Ovary (tissue), 9 donors: Measurements from ENCODE around the gene SDR39U1. TPM values are rescaled to one million over a fixed set of nuclear protein-coding genes. Genes with fewer than 3 reads are reported as not detected.
A peak's percentile ranks its signal among the peaks of the same experiment; 100 is the strongest.

Experiments used
- DNase-seq, 5 donors: peaks; one replicate each; pipeline ENCODE4 v3.0.0-alpha.2; 2019 to 2020
- H3K27ac ChIP-seq, 2 donors: fragments of 200-600 bp; one replicate each; pipeline versions ENCODE4 v1.5.1 to v1.8.0; 2019 to 2022
- H3K27me3 ChIP-seq: fragments of 200-600 bp; one replicate; pipeline ENCODE4 v1.8.0; 2022
- H3K36me3 ChIP-seq: fragments of 200-600 bp; sonication (generic); one replicate; pipeline ENCODE4 v1.5.1; 2019
- H3K4me1 ChIP-seq: one replicate; pipeline ENCODE4 v1.8.1; 2013; ENCODE audit warnings: mild to moderate bottlenecking, moderate library complexity; ENCODE audit not compliant: insufficient read depth
- H3K4me3 ChIP-seq: fragments of 200-600 bp; sonication (generic); one replicate; pipeline ENCODE4 v1.5.1; 2017
- H3K9me3 ChIP-seq, 2 donors: fragments of 200-600 bp in 1 of 2; sonication (generic) in 1 of 2; one replicate each; pipeline versions ENCODE4 v1.5.1 to v1.8.1; 2013 to 2019; ENCODE audit warnings: mild to moderate bottlenecking in 1 of 2, moderate library complexity in 1 of 2
- CTCF ChIP-seq, 3 donors: fragments of 450-650 bp in 2 of 3; fragments of 200-600 bp in 1 of 3; IDR thresholded peaks; one replicate each; pipeline versions ENCODE4 v1.5.1 to v1.8.0; 2016 to 2022; ENCODE audit warnings: antibody characterized with exemption in 3 of 3, mild to moderate bottlenecking in 1 of 3
- EP300 ChIP-seq: sonication (generic); formaldehyde crosslinking; IDR thresholded peaks from one replicate; pipeline ENCODE4 v1.6.1; 2017; ENCODE audit warnings: antibody characterized with exemption
- POLR2A ChIP-seq: fragments of 450-650 bp; IDR thresholded peaks from one replicate; pipeline ENCODE4 v1.6.1; 2017; ENCODE audit warnings: antibody characterized with exemption, mild to moderate bottlenecking, moderate library complexity
- WGBS, 3 donors: extraction: QIAGEN DNeasy Blood & Tissue Kit in 1 of 3; methylation state at CpG; one replicate each; pipeline versions ENCODE4 v1.1.5 to v1.1.7; 2013 to 2017; 5-methylcytosine and 5-hydroxymethylcytosine counted together
- intact Hi-C, 4 donors: fragments of 100-400 bp; cut with DNase I; formaldehyde crosslinking; loops; one replicate each; pipeline versions ENCODE4 v1.11.0 to v1.15.1; 2022 to 2023
- polyA plus RNA-seq, 2 donors: library from polyadenylated mRNA; stranded (reverse); fragments of 200-250 nt in 1 of 2; fragments of 350-450 nt in 1 of 2; fragmentation: Illumina TruSeq in 1 of 2; extraction: RNeasy Lipid Tissue Mini Kit (QIAGEN cat#74804) in 1 of 2; gene quantifications; one replicate each; pipeline ENCODE4 v1.2.3, GENCODE V29; 2013 to 2014
- total RNA-seq, 7 donors: library from RNA; depleted of rRNA in 2 of 7; stranded (reverse); fragments of >200 nt in 2 of 7; fragmentation: NEBNext Ultra II Directional in 3 of 7; extraction: Animal tissue kit (Norgen Biotek cat#: 25700) in 3 of 7; gene quantifications; one replicate each; pipeline versions ENCODE4 v1.1.0 to v1.2.4, GENCODE V29; 2016 to 2023
- donor health status: DM: no; HTN: no; CAD: no; lungs with moderate emphysema.
- donor health status: DM: no; HTN: no; CAD: no.
- donor health status: Bipolar disorder and iron deficiency.
- donor health status: DM: yes; HTN: yes; CAD: no.
- donor health status: DM: no; HTN: no; CAD: no.
- donor health status: DM: yes; HTN: yes; CAD: no.

Gene SDR39U1
- total and polyA plus RNA-seq, 9 donors: 33.4 to 68.8 (median 62.4) TPM

- intact Hi-C loops: no loop called here
- no peaks in the 10 kb centered on the region for H3K27me3 ChIP-seq
- peak in 1 of 5 donors; percentile 15 for DNase-seq
- no peak overlapping the region for H3K4me3 ChIP-seq
- no peaks in the 10 kb centered on the region for H3K9me3 ChIP-seq
- 1 to 8% (median 2%) methylated on average over 3 of the region's 3 CpGs for WGBS, 3 donors
- no peak for TF ChIP-seq CTCF (IDR thresholded peaks at IDR 0.05)
- TF ChIP-seq POLR2A: no peak
- TF ChIP-seq EP300: no peak
- no peak overlapping the region for H3K27ac ChIP-seq
- no peaks in the 10 kb centered on the region for H3K36me3 ChIP-seq
- H3K4me1 ChIP-seq: peaks cover 10% of the 10 kb centered on the region
These were observed 16.9 kb downstream of the SDR39U1 start for GRCh38 chr14:24425704-24426103.

- intact Hi-C loops: no loop called here
- TF ChIP-seq POLR2A: no peak
- no peak for TF ChIP-seq EP300
- TF ChIP-seq CTCF (IDR thresholded peaks at IDR 0.05): no peak
- H3K36me3 ChIP-seq: no peaks in the 10 kb centered on the region
- no peak overlapping the region for H3K27ac ChIP-seq
- DNase-seq: no peak
- no peak overlapping the region for H3K4me3 ChIP-seq
- 80 to 81% (median 81%) methylated on average over 12 of the region's 12 CpGs for WGBS, 3 donors
- no peaks in the 10 kb centered on the region for H3K27me3 ChIP-seq
- no peaks in the 10 kb centered on the region for H3K9me3 ChIP-seq
- peaks cover 15% of the 10 kb centered on the region for H3K4me1 ChIP-seq
These were observed 19.6 kb downstream of the SDR39U1 start for GRCh38 chr14:24422694-24423601.

GRCh38 chr14:24422261-24422660 is 20.3 kb downstream of the SDR39U1 start:
- Histone ChIP-seq H3K9me3 (no peaks in the 10 kb centered on the region), H3K27ac (no peak overlapping the region), H3K27me3 (no peaks in the 10 kb centered on the region), H3K4me1 (peaks cover 18% of the 10 kb centered on the region), H3K36me3 (no peaks in the 10 kb centered on the region), H3K4me3 (no peak overlapping the region)
- DNase-seq: no peak
- TF ChIP-seq POLR2A: no peak
- TF ChIP-seq CTCF (IDR thresholded peaks at IDR 0.05): no peak
- TF ChIP-seq EP300: no peak
- intact Hi-C loops: no loop called here
- WGBS, 3 donors: 82 to 89% (median 83%) methylated on average over 4 of the region's 4 CpGs

- H3K27me3 ChIP-seq: no peaks in the 10 kb centered on the region
- H3K4me1 ChIP-seq: peaks cover 13% of the 10 kb centered on the region
- 6 to 18% (median 9%) methylated on average over 6 of the region's 6 CpGs for WGBS, 3 donors
- H3K27ac ChIP-seq: peak overlapping the region in 1 of 2 donors; percentile 29
- H3K36me3 ChIP-seq: no peaks in the 10 kb centered on the region
- no peak for TF ChIP-seq POLR2A
- no peak for TF ChIP-seq CTCF (IDR thresholded peaks at IDR 0.05)
- no peak for TF ChIP-seq EP300
- intact Hi-C loops: no loop called here
- H3K4me3 ChIP-seq: no peak overlapping the region
- DNase-seq: peak in 3 of 5 donors; percentile 42 to 51 (median 44)
- no peaks in the 10 kb centered on the region for H3K9me3 ChIP-seq
These were observed 24.1 kb downstream of the SDR39U1 start for GRCh38 chr14:24418492-24418873.
